HG03457 (cell line): Measurements from ENCODE around the gene KRT81.
"Not testable (repeated sequence)": the region's sequence is repeated elsewhere in the genome, so short reads cannot be mapped to it uniquely, and the experiment has no call there.

Experiments
- ATAC-seq: cut with Tn5 transposase; IDR thresholded peaks from one replicate; pipeline ENCODE4 v1.9.1; 2021; ENCODE audit warnings: moderate number of reproducible peaks; ENCODE audit not compliant: unreplicated experiment

Gene KRT81

GRCh38 chr12:52300796-52301691 is 9.7 kb upstream of the KRT81 start:
- ATAC-seq: no peak

GRCh38 chr12:52298677-52299190 is 7.4 kb upstream of the KRT81 start:
- ATAC-seq: no peak

GRCh38 chr12:52296572-52297215 is 5.4 kb upstream of the KRT81 start:
- ATAC-seq: no peak

- ATAC-seq: no peak
These were observed 4.3 kb upstream of the KRT81 start for GRCh38 chr12:52295663-52296062.

- ATAC-seq: no peak
These were observed 3.5 kb upstream of the KRT81 start for GRCh38 chr12:52294803-52295202.

GRCh38 chr12:52293926-52294325 is 2.6 kb upstream of the KRT81 start:
- no peak for ATAC-seq

- ATAC-seq: not testable (repeated sequence)
These were observed 725 bp downstream of the KRT81 start for GRCh38 chr12:52290483-52291134.

- peak; percentile 75 for ATAC-seq
These were observed 3.2 kb downstream of the KRT81 start for GRCh38 chr12:52287816-52288805.

GRCh38 chr12:52286857-52287785 is 4.2 kb downstream of the KRT81 start:
- not testable (repeated sequence) for ATAC-seq

- ATAC-seq: no peak
These were observed 5.3 kb downstream of the KRT81 start for GRCh38 chr12:52285851-52286530.

- no peak for ATAC-seq
These were observed 6.1 kb downstream of the KRT81 start for GRCh38 chr12:52285172-52285745.

- no peak for ATAC-seq
These were observed 6.7 kb downstream of the KRT81 start for GRCh38 chr12:52284562-52285171.

GRCh38 chr12:52280796-52281560 is 10.4 kb downstream of the KRT81 start:
- ATAC-seq: no peak

- no peak for ATAC-seq
These were observed 11.0 kb downstream of the KRT81 start for GRCh38 chr12:52280319-52280795.

- ATAC-seq: no peak
These were observed 11.7 kb downstream of the KRT81 start for GRCh38 chr12:52279422-52280318.
